GM23338 (cell line): Measurements from ENCODE around the gene TMEM250. TPM values are rescaled to one million over a fixed set of nuclear protein-coding genes. Genes with fewer than 3 reads are reported as not detected.

Experiments
- ATAC-seq: fragments of 200-7000 bp; cut with Tn5 transposase; 3 replicates; pipeline ENCODE4 v1.9.1; 2020
- DNase-seq: peaks from one replicate; pipeline ENCODE4 v3.0.0-alpha.2; 2015; ENCODE audit warnings: low spot score
- H2AFZ ChIP-seq: fragments of 200-600 bp; sonication (generic); 2 replicates; pipeline ENCODE4 v1.8.0; 2016; ENCODE audit warnings: antibody characterized with exemption, mild to moderate bottlenecking, moderate library complexity
- H3F3A ChIP-seq: fragments of 200-600 bp; sonication (generic); replicated peaks from 2 replicates; pipeline ENCODE4 v1.8.0; 2017; ENCODE audit warnings: antibody characterized with exemption, mixed run types, low read depth
- H3K27ac ChIP-seq: fragments of 200-600 bp; sonication (generic); 2 replicates; pipeline ENCODE4 v1.6.1; 2016; ENCODE audit warnings: low read depth
- H3K27me3 ChIP-seq: fragments of 200-600 bp; sonication (generic); 2 replicates; pipeline ENCODE4 v1.8.0; 2016; ENCODE audit warnings: mild to moderate bottlenecking, mixed run types, moderate library complexity; ENCODE audit not compliant: insufficient read depth
- H3K36me3 ChIP-seq: fragments of 200-600 bp; sonication (generic); 2 replicates; pipeline ENCODE4 v1.8.0; 2016; ENCODE audit warnings: mild to moderate bottlenecking; ENCODE audit not compliant: insufficient read depth
- H3K4me1 ChIP-seq: fragments of 200-600 bp; sonication (generic); 2 replicates; pipeline ENCODE4 v1.8.0; 2016; ENCODE audit warnings: mild to moderate bottlenecking, moderate library complexity; ENCODE audit not compliant: insufficient read depth
- H3K4me2 ChIP-seq: fragments of 200-600 bp; sonication (generic); 2 replicates; pipeline ENCODE4 v1.7.1; 2017; ENCODE audit warnings: mixed run types
- H3K4me3 ChIP-seq: fragments of 200-600 bp; sonication (generic); 2 replicates; pipeline ENCODE4 v1.6.1; 2016; ENCODE audit warnings: mixed run types
- H3K79me2 ChIP-seq: fragments of 200-600 bp; sonication (generic); replicated peaks from 2 replicates; pipeline ENCODE4 v1.8.0; 2017; ENCODE audit warnings: mild to moderate bottlenecking; ENCODE audit not compliant: insufficient read depth
- H3K9me2 ChIP-seq: fragments of 200-600 bp; sonication (generic); 2 replicates; pipeline ENCODE4 v1.8.0; 2017; ENCODE audit not compliant: insufficient read depth
- H4K20me1 ChIP-seq: fragments of 200-600 bp; sonication (generic); replicated peaks from 2 replicates; pipeline ENCODE4 v1.8.0; 2017; ENCODE audit warnings: mild to moderate bottlenecking; ENCODE audit not compliant: insufficient read depth
- H3K27ac Mint-ChIP-seq: 2 replicates; pipeline ENCODE4 v1.8.0; 2020; ENCODE audit warnings: inconsistent platforms, mild to moderate bottlenecking, moderate library complexity, mixed read lengths
- H3K27me3 Mint-ChIP-seq: 3 replicates; pipeline ENCODE4 v1.8.0; 2022; ENCODE audit warnings: low read depth, mild to moderate bottlenecking, moderate library complexity, mixed read lengths, inconsistent platforms; ENCODE audit not compliant: insufficient read depth, poor library complexity
- H3K36me3 Mint-ChIP-seq: 3 replicates; pipeline ENCODE4 v1.8.0; 2021; ENCODE audit warnings: low read depth, mild to moderate bottlenecking, inconsistent platforms, moderate library complexity, mixed read lengths
- H3K4me1 Mint-ChIP-seq: 3 replicates; pipeline ENCODE4 v1.8.0; 2020; ENCODE audit warnings: mild to moderate bottlenecking, inconsistent platforms, mixed read lengths
- H3K4me3 Mint-ChIP-seq: 3 replicates; pipeline ENCODE4 v1.8.0; 2021; ENCODE audit warnings: moderate library complexity, mild to moderate bottlenecking, inconsistent platforms, mixed read lengths
- H3K9me3 Mint-ChIP-seq: 3 replicates; pipeline ENCODE4 v1.8.0; 2020; ENCODE audit warnings: moderate library complexity, mild to moderate bottlenecking, inconsistent platforms, mixed read lengths
- CREB1 ChIP-seq: fragments of 250-450 bp; sonication (Bioruptor Pico); IDR thresholded peaks from 2 replicates; pipeline ENCODE4 v1.5.0; 2020; ENCODE audit warnings: low read depth, mild to moderate bottlenecking, moderate library complexity
- EZH2 ChIP-seq: fragments of 200-600 bp; sonication (generic); IDR thresholded peaks from one replicate; pipeline ENCODE4 v1.8.0; 2017; ENCODE audit warnings: antibody characterized with exemption, mild to moderate bottlenecking, low read depth; ENCODE audit not compliant: unreplicated experiment
- EZH2phosphoT487 ChIP-seq: fragments of 200-600 bp; sonication (generic); IDR thresholded peaks from one replicate; pipeline ENCODE4 v1.8.1; 2018; ENCODE audit warnings: antibody characterized with exemption; ENCODE audit not compliant: unreplicated experiment
- JUNB ChIP-seq: IDR thresholded peaks from one replicate; pipeline ENCODE4 v1.6.1; 2016; ENCODE audit warnings: antibody characterized with exemption; ENCODE audit not compliant: unreplicated experiment
- NANOG ChIP-seq: IDR thresholded peaks from 2 replicates; pipeline ENCODE4 v1.6.1; 2016; ENCODE audit warnings: antibody characterized with exemption, borderline replicate concordance
- POLR2AphosphoS5 ChIP-seq: IDR thresholded peaks from 2 replicates; pipeline ENCODE4 v1.6.1; 2016; ENCODE audit warnings: antibody characterized with exemption, low read depth
- STAT1 ChIP-seq: IDR thresholded peaks from one replicate; pipeline ENCODE4 v1.6.1; 2016; ENCODE audit warnings: antibody characterized with exemption; ENCODE audit not compliant: unreplicated experiment
- ZNF114 ChIP-seq: fragments of 250-450 bp; sonication (Bioruptor Pico); IDR thresholded peaks from 2 replicates; pipeline ENCODE4 v1.5.0; 2020; ENCODE audit warnings: mild to moderate bottlenecking, moderate library complexity
- ZNF331 ChIP-seq: fragments of 250-450 bp; sonication (Bioruptor Pico); IDR thresholded peaks from 2 replicates; pipeline ENCODE4 v1.5.0; 2020; ENCODE audit warnings: low read depth, mild to moderate bottlenecking, moderate library complexity
- polyA plus RNA-seq: library from polyadenylated mRNA; unstranded; fragments of >200 nt; fragmentation: Nextera tagmentation; extraction: Ambion mirVana; gene quantifications from 2 replicates; pipeline ENCODE4 v1.2.1, GENCODE V29; 2016
- total RNA-seq: library from RNA; depleted of rRNA; stranded (reverse); fragments of >200 nt; shearing (Covaris generic); gene quantifications from 2 replicates; pipeline ENCODE4 v1.2.3, GENCODE V29; 2014
- TF ChIP-seq, protein P1 (sequence below), 2 experiments: fragments of 200-600 bp in 1 of 2; sonication (generic) in 1 of 2; conservative IDR thresholded peaks; 2 replicates each; pipeline versions ENCODE4 v1.5.1 to v1.6.1; 2016 to 2017; ENCODE audit warnings: antibody characterized with exemption in 2 of 2, low read depth in 2 of 2, mild to moderate bottlenecking in 2 of 2, moderate library complexity in 1 of 2
- TF ChIP-seq, protein P2 (sequence below): fragments of 250-450 bp; sonication (Bioruptor Pico); IDR thresholded peaks from 2 replicates; pipeline ENCODE4 v1.5.0; 2020; ENCODE audit warnings: mild to moderate bottlenecking, moderate library complexity
- TF ChIP-seq, protein P3 (sequence below): IDR thresholded peaks from one replicate; pipeline ENCODE4 v1.6.1; 2018; ENCODE audit warnings: antibody characterized with exemption; ENCODE audit not compliant: unreplicated experiment
- TF ChIP-seq, protein P4 (sequence below): IDR thresholded peaks from 2 replicates; pipeline ENCODE4 v1.6.1; 2016; ENCODE audit warnings: antibody characterized with exemption

Gene TMEM250
- total and polyA plus RNA-seq, 2 experiments from 2014 or later, result 12.2 to 39.2 TPM

DNA sequence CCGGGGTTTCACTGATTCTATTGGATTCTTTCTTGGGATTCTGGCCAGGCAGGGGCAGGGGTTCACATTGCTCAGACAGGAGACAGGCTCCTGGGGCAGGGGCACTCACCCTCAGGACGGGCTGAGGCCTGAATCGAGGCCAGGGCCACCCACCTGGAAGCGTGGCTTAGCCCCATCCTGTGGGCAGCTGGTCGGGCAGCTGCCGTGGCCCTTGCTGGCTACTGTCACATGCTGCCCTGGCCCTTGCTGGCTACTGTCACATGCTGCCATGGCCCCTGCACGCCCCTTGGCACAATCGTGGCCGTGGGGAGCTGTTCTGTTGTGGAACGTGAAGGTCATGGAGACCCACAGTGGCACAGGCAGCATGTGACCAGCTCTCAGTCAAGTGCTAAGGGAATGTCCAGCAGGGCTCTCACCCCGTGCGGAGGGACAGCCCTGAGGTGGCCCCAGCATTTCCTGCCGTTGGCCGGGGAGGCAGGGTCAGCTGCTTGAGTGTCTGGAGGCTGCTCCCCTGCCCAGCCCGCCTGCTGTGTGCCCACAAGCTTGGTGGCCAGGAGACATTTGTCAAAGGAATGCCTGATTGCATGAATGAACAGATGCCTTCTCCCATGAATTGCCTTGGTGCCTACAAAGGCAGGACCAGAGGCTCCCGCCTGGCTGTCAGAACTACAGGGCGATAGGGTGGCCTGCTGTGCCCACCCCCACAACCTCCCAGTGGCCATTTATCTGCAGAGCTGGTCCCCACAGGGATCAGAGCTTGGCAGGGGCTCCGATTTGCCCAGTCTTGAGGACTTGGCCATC lies 16.9 kb upstream of the TMEM250 start:
- DNase-seq, result no peak

More for the DNA sequence above, 16.9 kb upstream of the TMEM250 start:
- Mint-ChIP-seq H3K4me3 (no peak overlapping the region), H3K36me3 (no peaks in the 10 kb centered on the region), H3K9me3 (no peaks in the 10 kb centered on the region), H3K4me1 (peaks cover 23% of the 10 kb centered on the region), H3K27ac (no peak overlapping the region), H3K27me3 (peaks cover 17% of the 10 kb centered on the region)
- Histone ChIP-seq H3K4me1 (peaks cover 9% of the 10 kb centered on the region; the same call in 1 of the 2 replicates), H2AFZ (no peak overlapping the region), H3K36me3 (no peaks in the 10 kb centered on the region), H3K4me2 (no peak overlapping the region), H4K20me1 (no peaks in the 10 kb centered on the region), H3K27me3 (peaks cover 26% of the 10 kb centered on the region), H3K79me2 (no peaks in the 10 kb centered on the region), H3K9me2 (no peaks in the 10 kb centered on the region), H3K4me3 (no peak overlapping the region), H3K27ac (no peak overlapping the region), H3F3A (no peaks in the 10 kb centered on the region)
- ATAC-seq, result no peak
- TF ChIP-seq POLR2AphosphoS5 (no peak), EZH2phosphoT487 (no peak), CREB1 (CRISPR knock-in tag) (no peak), ZNF331 (CRISPR knock-in tag) (no peak), EZH2 (no peak), JUNB (no peak), NANOG (no peak), ZNF114 (CRISPR knock-in tag) (no peak), STAT1 (no peak)
- TF ChIP-seq, protein P1, sequence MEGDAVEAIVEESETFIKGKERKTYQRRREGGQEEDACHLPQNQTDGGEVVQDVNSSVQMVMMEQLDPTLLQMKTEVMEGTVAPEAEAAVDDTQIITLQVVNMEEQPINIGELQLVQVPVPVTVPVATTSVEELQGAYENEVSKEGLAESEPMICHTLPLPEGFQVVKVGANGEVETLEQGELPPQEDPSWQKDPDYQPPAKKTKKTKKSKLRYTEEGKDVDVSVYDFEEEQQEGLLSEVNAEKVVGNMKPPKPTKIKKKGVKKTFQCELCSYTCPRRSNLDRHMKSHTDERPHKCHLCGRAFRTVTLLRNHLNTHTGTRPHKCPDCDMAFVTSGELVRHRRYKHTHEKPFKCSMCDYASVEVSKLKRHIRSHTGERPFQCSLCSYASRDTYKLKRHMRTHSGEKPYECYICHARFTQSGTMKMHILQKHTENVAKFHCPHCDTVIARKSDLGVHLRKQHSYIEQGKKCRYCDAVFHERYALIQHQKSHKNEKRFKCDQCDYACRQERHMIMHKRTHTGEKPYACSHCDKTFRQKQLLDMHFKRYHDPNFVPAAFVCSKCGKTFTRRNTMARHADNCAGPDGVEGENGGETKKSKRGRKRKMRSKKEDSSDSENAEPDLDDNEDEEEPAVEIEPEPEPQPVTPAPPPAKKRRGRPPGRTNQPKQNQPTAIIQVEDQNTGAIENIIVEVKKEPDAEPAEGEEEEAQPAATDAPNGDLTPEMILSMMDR (conservative IDR thresholded peaks at IDR 0.05; ENCODE audit: low read depth in 2 of 2), result no peak
- TF ChIP-seq, protein P2, sequence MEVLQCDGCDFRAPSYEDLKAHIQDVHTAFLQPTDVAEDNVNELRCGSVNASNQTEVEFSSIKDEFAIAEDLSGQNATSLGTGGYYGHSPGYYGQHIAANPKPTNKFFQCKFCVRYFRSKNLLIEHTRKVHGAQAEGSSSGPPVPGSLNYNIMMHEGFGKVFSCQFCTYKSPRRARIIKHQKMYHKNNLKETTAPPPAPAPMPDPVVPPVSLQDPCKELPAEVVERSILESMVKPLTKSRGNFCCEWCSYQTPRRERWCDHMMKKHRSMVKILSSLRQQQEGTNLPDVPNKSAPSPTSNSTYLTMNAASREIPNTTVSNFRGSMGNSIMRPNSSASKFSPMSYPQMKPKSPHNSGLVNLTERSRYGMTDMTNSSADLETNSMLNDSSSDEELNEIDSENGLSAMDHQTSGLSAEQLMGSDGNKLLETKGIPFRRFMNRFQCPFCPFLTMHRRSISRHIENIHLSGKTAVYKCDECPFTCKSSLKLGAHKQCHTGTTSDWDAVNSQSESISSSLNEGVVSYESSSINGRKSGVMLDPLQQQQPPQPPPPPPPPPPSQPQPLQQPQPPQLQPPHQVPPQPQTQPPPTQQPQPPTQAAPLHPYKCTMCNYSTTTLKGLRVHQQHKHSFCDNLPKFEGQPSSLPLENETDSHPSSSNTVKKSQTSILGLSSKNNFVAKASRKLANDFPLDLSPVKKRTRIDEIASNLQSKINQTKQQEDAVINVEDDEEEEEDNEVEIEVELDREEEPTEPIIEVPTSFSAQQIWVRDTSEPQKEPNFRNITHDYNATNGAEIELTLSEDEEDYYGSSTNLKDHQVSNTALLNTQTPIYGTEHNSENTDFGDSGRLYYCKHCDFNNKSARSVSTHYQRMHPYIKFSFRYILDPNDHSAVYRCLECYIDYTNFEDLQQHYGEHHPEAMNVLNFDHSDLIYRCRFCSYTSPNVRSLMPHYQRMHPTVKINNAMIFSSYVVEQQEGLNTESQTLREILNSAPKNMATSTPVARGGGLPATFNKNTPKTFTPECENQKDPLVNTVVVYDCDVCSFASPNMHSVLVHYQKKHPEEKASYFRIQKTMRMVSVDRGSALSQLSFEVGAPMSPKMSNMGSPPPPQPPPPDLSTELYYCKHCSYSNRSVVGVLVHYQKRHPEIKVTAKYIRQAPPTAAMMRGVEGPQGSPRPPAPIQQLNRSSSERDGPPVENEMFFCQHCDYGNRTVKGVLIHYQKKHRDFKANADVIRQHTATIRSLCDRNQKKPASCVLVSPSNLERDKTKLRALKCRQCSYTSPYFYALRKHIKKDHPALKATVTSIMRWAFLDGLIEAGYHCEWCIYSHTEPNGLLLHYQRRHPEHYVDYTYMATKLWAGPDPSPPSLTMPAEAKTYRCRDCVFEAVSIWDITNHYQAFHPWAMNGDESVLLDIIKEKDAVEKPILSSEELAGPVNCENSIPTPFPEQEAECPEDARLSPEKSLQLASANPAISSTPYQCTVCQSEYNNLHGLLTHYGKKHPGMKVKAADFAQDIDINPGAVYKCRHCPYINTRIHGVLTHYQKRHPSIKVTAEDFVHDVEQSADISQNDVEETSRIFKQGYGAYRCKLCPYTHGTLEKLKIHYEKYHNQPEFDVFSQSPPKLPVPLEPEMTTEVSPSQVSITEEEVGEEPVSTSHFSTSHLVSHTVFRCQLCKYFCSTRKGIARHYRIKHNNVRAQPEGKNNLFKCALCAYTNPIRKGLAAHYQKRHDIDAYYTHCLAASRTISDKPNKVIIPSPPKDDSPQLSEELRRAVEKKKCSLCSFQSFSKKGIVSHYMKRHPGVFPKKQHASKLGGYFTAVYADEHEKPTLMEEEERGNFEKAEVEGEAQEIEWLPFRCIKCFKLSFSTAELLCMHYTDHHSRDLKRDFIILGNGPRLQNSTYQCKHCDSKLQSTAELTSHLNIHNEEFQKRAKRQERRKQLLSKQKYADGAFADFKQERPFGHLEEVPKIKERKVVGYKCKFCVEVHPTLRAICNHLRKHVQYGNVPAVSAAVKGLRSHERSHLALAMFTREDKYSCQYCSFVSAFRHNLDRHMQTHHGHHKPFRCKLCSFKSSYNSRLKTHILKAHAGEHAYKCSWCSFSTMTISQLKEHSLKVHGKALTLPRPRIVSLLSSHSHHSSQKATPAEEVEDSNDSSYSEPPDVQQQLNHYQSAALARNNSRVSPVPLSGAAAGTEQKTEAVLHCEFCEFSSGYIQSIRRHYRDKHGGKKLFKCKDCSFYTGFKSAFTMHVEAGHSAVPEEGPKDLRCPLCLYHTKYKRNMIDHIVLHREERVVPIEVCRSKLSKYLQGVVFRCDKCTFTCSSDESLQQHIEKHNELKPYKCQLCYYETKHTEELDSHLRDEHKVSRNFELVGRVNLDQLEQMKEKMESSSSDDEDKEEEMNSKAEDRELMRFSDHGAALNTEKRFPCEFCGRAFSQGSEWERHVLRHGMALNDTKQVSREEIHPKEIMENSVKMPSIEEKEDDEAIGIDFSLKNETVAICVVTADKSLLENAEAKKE (CRISPR knock-in tag), result no peak
- TF ChIP-seq, protein P3, sequence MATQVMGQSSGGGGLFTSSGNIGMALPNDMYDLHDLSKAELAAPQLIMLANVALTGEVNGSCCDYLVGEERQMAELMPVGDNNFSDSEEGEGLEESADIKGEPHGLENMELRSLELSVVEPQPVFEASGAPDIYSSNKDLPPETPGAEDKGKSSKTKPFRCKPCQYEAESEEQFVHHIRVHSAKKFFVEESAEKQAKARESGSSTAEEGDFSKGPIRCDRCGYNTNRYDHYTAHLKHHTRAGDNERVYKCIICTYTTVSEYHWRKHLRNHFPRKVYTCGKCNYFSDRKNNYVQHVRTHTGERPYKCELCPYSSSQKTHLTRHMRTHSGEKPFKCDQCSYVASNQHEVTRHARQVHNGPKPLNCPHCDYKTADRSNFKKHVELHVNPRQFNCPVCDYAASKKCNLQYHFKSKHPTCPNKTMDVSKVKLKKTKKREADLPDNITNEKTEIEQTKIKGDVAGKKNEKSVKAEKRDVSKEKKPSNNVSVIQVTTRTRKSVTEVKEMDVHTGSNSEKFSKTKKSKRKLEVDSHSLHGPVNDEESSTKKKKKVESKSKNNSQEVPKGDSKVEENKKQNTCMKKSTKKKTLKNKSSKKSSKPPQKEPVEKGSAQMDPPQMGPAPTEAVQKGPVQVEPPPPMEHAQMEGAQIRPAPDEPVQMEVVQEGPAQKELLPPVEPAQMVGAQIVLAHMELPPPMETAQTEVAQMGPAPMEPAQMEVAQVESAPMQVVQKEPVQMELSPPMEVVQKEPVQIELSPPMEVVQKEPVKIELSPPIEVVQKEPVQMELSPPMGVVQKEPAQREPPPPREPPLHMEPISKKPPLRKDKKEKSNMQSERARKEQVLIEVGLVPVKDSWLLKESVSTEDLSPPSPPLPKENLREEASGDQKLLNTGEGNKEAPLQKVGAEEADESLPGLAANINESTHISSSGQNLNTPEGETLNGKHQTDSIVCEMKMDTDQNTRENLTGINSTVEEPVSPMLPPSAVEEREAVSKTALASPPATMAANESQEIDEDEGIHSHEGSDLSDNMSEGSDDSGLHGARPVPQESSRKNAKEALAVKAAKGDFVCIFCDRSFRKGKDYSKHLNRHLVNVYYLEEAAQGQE, result no peak
- TF ChIP-seq, protein P4, sequence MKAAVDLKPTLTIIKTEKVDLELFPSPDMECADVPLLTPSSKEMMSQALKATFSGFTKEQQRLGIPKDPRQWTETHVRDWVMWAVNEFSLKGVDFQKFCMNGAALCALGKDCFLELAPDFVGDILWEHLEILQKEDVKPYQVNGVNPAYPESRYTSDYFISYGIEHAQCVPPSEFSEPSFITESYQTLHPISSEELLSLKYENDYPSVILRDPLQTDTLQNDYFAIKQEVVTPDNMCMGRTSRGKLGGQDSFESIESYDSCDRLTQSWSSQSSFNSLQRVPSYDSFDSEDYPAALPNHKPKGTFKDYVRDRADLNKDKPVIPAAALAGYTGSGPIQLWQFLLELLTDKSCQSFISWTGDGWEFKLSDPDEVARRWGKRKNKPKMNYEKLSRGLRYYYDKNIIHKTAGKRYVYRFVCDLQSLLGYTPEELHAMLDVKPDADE, result no peak
